Measurements from ENCODE around the gene COLEC11. TPM values are rescaled to one million over a fixed set of nuclear protein-coding genes. Genes with fewer than 3 reads are reported as not detected.

The COLEC11 gene
- total RNA-seq, 2 experiments from 2014 or later, result 1.7 TPM; not detected in 1

DNA sequence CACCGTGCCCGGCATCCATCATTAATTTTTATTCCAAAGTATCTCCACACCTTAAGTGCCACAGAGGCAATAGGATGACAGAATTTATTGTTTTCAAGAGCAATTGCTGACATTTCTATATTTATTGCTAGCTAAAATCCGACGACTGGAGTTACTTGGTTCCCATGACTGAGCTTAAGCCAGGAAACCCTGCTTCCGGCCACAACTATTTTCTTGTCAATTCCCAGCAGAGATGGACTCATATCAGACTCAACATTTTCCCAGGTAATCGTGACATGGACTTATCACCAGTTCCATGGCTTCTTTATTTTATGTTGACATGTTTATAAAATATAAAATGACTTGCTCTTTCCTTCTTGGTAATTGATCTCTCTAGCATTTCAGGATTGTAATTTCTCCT lies 87.9 kb downstream of the COLEC11 start:
- no peaks in the 10 kb centered on the region for H3K36me3 ChIP-seq (ENCODE audit: insufficient read depth, low read length)
- BruUV-seq (replicated peaks), result no TSS peak
- no peak overlapping the region for H3K27ac ChIP-seq (ENCODE audit: low read depth, low read length, poor library complexity, severe bottlenecking)
- ChIA-PET POLR2A (no interaction called here), CTCF (ENCODE audit: unreplicated experiment) (no interaction called here)
- H3K9me2 ChIP-seq (ENCODE audit: insufficient read depth, low read length), result no peaks in the 10 kb centered on the region
- TF ChIP-seq EZH2phosphoT487 (IDR thresholded peaks at IDR 0.05; ENCODE audit: borderline replicate concordance, low read depth, low read length), result no peak
- TF ChIP-seq, protein P1, sequence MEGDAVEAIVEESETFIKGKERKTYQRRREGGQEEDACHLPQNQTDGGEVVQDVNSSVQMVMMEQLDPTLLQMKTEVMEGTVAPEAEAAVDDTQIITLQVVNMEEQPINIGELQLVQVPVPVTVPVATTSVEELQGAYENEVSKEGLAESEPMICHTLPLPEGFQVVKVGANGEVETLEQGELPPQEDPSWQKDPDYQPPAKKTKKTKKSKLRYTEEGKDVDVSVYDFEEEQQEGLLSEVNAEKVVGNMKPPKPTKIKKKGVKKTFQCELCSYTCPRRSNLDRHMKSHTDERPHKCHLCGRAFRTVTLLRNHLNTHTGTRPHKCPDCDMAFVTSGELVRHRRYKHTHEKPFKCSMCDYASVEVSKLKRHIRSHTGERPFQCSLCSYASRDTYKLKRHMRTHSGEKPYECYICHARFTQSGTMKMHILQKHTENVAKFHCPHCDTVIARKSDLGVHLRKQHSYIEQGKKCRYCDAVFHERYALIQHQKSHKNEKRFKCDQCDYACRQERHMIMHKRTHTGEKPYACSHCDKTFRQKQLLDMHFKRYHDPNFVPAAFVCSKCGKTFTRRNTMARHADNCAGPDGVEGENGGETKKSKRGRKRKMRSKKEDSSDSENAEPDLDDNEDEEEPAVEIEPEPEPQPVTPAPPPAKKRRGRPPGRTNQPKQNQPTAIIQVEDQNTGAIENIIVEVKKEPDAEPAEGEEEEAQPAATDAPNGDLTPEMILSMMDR (conservative IDR thresholded peaks at IDR 0.05; ENCODE audit: low read length), result no peak
- H3K4me1 ChIP-seq (ENCODE audit: insufficient read depth, low read length, poor library complexity, severe bottlenecking), result peaks cover 18% of the 10 kb centered on the region
- no peak for DNase-seq (ENCODE audit: low spot score)
- H4K20me1 ChIP-seq (ENCODE audit: insufficient read depth, low read length), result no peaks in the 10 kb centered on the region
- H3K4me3 ChIP-seq (ENCODE audit: low read depth, low read length, poor library complexity, severe bottlenecking), result no peak overlapping the region
- no peak overlapping the region for H2AFZ ChIP-seq (ENCODE audit: low read length)
- H3K9me3 ChIP-seq (ENCODE audit: low read length), result no peaks in the 10 kb centered on the region
- no peaks in the 10 kb centered on the region for H3K79me2 ChIP-seq (ENCODE audit: insufficient read depth, low read depth, low read length)
- intact Hi-C loops (cut with micrococcal nuclease; ENCODE audit: unreplicated experiment), result no loop called here
- H3K4me2 ChIP-seq (ENCODE audit: low read length), result no peak overlapping the region

DNA sequence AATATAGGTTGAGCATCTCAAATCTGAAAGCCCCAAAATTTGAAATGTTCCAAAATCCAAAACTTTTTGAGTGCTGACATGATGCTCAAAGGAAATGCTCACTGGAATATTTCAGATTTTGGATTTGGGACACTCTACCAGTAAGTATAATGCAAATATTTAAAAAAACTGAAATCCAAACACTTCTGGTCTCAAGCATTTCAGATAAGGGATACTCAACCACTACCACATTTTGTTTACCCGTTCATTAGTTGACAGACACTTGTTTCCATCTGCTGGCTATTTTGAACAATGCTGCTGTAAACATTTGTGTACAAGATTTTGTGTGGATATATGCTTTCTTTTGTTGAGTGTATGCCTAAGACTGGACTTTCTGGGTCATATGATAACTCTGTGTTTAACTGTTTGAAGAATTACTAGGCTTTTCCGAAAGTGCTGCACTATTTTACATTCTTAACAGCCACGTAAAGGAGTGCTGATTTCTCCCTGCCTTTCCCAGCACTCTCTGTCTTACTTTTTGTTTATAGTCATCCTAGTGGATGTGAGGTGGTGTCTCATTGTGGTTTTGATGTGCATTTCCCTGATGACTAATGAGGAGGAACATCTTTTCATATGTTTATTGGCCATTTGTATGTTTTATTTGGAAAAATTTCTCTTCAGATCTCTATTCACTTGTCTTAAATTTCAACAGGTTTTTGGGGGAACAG lies 89.0 kb downstream of the COLEC11 start:
- DNase-seq (ENCODE audit: low spot score), result no peak
- no TSS peak for BruUV-seq (replicated peaks)
- ChIA-PET CTCF (ENCODE audit: unreplicated experiment) (no interaction called here), POLR2A (interaction anchor here (0.6 kb wide), 2 partner anchors 32 to 566 kb away, joined by 5 to 8 read pairs; no protein-coding TSS in a partner anchor)
- H2AFZ ChIP-seq (ENCODE audit: low read length), result no peak overlapping the region
- H3K4me1 ChIP-seq (ENCODE audit: insufficient read depth, low read length, poor library complexity, severe bottlenecking), result peaks cover 18% of the 10 kb centered on the region
- no peak overlapping the region for H3K4me2 ChIP-seq (ENCODE audit: low read length)
- H3K79me2 ChIP-seq (ENCODE audit: insufficient read depth, low read depth, low read length), result no peaks in the 10 kb centered on the region
- H3K9me3 ChIP-seq (ENCODE audit: low read length), result no peaks in the 10 kb centered on the region
- no peak overlapping the region for H3K4me3 ChIP-seq (ENCODE audit: low read depth, low read length, poor library complexity, severe bottlenecking)
- TF ChIP-seq, protein P1 (conservative IDR thresholded peaks at IDR 0.05; ENCODE audit: low read length), result 0 out of 2 replicates have a peak, but pooled peaks have one; percentile 28
- TF ChIP-seq EZH2phosphoT487 (IDR thresholded peaks at IDR 0.05; ENCODE audit: borderline replicate concordance, low read depth, low read length), result no peak
- intact Hi-C loops (cut with micrococcal nuclease; ENCODE audit: unreplicated experiment), result no loop called here
- no peaks in the 10 kb centered on the region for H4K20me1 ChIP-seq (ENCODE audit: insufficient read depth, low read length)
- no peaks in the 10 kb centered on the region for H3K9me2 ChIP-seq (ENCODE audit: insufficient read depth, low read length)
- H3K36me3 ChIP-seq (ENCODE audit: insufficient read depth, low read length), result no peaks in the 10 kb centered on the region
- H3K27ac ChIP-seq (ENCODE audit: low read depth, low read length, poor library complexity, severe bottlenecking), result no peak overlapping the region

Measured in OCI-LY7 (cell line).